Stimulated activated CD4-positive, alpha-beta T cell treated with anti-CD3 and anti-CD28 coated beads, Interleukin-4, amount 100 ng/mL, for 1 hour (primary cell): ENCODE measurements around the gene IPO11.
"Not testable (repeated sequence)": the region's sequence is repeated elsewhere in the genome, so short reads cannot be mapped to it uniquely, and the experiment has no call there.

Experiments
- DNase-seq: peaks from one replicate; pipeline ENCODE4 v3.0.0-alpha.2; 2020

The IPO11 gene

GRCh38 chr5:62521319-62521718 lies 108.8 kb downstream of the IPO11 start:
- no peak for DNase-seq

- no peak for DNase-seq
These were observed 110.2 kb downstream of the IPO11 start for GRCh38 chr5:62522811-62523210.

GRCh38 chr5:62533597-62533996 lies 121.0 kb downstream of the IPO11 start:
- DNase-seq, result no peak

- no peak for DNase-seq
These were observed 122.1 kb downstream of the IPO11 start for GRCh38 chr5:62534461-62535236.

GRCh38 chr5:62536232-62536631 lies 123.7 kb downstream of the IPO11 start:
- no peak for DNase-seq

GRCh38 chr5:62536783-62537182 lies 124.2 kb downstream of the IPO11 start:
- DNase-seq, result no peak

GRCh38 chr5:62538017-62538942 lies 125.7 kb downstream of the IPO11 start:
- no peak for DNase-seq

- no peak for DNase-seq
These were observed 130.2 kb downstream of the IPO11 start for GRCh38 chr5:62542720-62543119.

- DNase-seq, result no peak
These were observed 135.5 kb downstream of the IPO11 start for GRCh38 chr5:62547945-62548630.

- DNase-seq, result no peak
These were observed 137.5 kb downstream of the IPO11 start for GRCh38 chr5:62550103-62550502.

- no peak for DNase-seq
These were observed 143.4 kb downstream of the IPO11 start for GRCh38 chr5:62555930-62556329.

GRCh38 chr5:62558941-62559340 lies 146.4 kb downstream of the IPO11 start:
- DNase-seq, result no peak

- DNase-seq, result no peak
These were observed 148.2 kb downstream of the IPO11 start for GRCh38 chr5:62560786-62561185.

GRCh38 chr5:62561896-62562295 lies 149.3 kb downstream of the IPO11 start:
- no peak for DNase-seq

GRCh38 chr5:62562867-62563266 lies 150.3 kb downstream of the IPO11 start:
- no peak for DNase-seq

GRCh38 chr5:62564101-62564500 lies 151.5 kb downstream of the IPO11 start:
- DNase-seq, result no peak

- not testable (repeated sequence) for DNase-seq
These were observed 153.2 kb downstream of the IPO11 start for GRCh38 chr5:62565740-62566139.

- no peak for DNase-seq
These were observed 155.6 kb downstream of the IPO11 start for GRCh38 chr5:62568143-62568542.

- DNase-seq, result no peak
These were observed 156.4 kb downstream of the IPO11 start for GRCh38 chr5:62568800-62569432.

- no peak for DNase-seq
These were observed 156.9 kb downstream of the IPO11 start for GRCh38 chr5:62569470-62569869.

- DNase-seq, result no peak
These were observed 160.5 kb downstream of the IPO11 start for GRCh38 chr5:62572918-62573514.

GRCh38 chr5:62574599-62574998 lies 162.0 kb downstream of the IPO11 start:
- no peak for DNase-seq
